ENCODE measurements around the gene FAM222B.
A peak's percentile ranks its signal among the peaks of the same experiment; 100 is the strongest.

Gene FAM222B

DNA sequence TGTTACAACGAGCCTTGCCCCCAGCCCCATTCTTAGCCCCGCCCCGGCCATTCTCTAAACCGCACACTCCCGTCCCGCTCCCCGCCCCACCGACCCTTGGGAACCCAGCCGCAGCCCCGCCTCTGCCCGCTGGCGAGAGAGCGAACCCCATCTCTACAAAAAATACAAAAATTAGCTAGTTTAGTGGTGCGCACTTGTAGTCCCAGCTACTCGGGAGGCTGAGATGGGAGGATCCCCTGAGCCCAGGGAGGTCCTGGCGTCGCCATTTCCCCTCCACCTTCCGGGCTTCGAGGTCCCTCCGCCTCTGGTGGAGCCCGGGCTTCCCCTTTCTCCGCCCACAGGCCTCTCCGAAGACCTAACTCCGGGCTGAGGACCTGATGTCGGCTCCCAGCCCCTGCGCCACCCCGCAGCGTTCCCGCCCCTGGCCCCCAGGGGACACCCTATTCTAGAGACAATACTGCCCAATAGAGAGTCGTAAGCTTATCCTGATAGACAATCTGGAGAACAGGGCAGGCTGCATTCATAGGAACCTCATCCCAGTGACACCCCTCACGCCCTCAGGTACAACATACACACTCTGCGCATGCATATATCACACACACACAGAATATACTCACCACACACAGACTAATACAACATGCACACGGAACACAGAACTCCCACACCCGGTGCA, 130.4 kb downstream of the FAM222B start:
- peak overlapping the region; percentile 87 for H3K4me3 Mint-ChIP-seq
- no peaks in the 10 kb centered on the region for H3K36me3 Mint-ChIP-seq
- peak overlapping the region; percentile 0 for H3K27ac Mint-ChIP-seq
- no peaks in the 10 kb centered on the region for H3K9me3 Mint-ChIP-seq
- H3K27me3 Mint-ChIP-seq = peaks cover 7% of the 10 kb centered on the region
- peaks cover 22% of the 10 kb centered on the region for H3K4me1 Mint-ChIP-seq

DNA sequence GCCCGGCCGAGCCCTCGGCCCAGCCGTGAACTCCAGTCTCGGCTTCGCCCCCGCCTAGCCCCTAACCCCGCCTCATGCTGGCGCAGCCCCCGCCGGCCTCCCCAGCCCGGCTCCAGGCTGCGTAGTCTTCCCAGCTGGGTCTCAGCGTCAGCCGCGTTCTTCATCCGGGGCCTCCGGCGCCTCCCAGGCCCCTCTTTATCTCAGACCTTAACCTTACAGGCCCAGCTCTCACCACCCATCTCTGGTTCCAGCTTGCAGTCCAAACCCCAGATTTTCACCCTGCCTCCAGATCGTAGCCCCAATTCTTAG, 130.9 kb downstream of the FAM222B start, which contains the start of gene PROCA1:
Gene PROCA1 (minus strand): TSS at position 166 of the 309 bp plus-strand sequence. CDS start 228 bp downstream, outside the sequence.
- H3K27ac Mint-ChIP-seq = peak within 1 kb of the TSS; percentile 83
- no peaks in the 10 kb centered on the region for H3K36me3 Mint-ChIP-seq
- H3K4me3 Mint-ChIP-seq = peak within 1 kb of the TSS; percentile 87
- peaks cover 7% of the 10 kb centered on the region for H3K27me3 Mint-ChIP-seq
- H3K9me3 Mint-ChIP-seq = no peaks in the 10 kb centered on the region
- peaks cover 22% of the 10 kb centered on the region for H3K4me1 Mint-ChIP-seq

DNA sequence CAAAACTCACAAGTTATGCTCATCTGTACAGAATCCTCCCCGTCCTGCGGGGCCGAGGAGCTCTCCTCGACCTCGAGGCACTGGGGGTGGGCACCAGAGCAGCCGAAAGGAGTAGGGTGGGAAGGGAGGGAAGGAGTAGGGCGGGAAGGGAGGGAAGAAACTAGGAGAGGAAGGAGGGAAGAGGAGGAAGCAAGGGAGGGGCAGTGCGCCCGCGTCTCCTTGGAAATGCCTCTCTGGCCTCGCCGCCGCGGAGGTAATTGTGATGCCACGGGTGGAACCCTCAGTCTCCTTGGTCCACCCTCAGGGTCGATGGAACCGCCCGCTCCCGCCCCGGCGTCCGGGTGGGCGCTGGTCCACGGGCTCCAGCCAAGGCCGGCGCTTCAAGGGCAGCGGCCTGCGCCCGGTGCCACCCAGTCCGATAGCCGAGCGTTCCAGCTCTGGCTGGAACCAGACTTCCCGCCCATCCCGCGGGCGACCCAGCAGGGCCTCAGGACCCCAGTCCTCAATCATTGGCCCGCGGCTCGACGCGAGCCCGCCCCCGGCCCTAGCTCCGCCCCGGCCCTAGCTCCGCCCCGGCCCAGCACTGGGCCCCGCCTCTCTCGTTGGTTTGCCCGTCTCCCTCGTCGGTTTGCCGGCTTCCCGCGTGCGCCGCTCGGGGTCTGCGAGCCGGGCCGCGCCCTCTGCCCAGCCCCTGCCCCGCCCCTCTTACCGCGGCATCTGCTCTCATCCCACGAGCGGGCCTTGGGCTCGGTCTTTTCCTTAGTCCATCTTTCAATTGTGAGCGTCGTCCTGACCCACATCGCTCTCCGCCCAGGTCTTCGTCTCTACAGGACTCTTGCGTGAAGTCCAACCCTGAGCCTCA, 131.5 kb downstream of the FAM222B start:
- H3K27me3 Mint-ChIP-seq = peaks cover 7% of the 10 kb centered on the region

DNA sequence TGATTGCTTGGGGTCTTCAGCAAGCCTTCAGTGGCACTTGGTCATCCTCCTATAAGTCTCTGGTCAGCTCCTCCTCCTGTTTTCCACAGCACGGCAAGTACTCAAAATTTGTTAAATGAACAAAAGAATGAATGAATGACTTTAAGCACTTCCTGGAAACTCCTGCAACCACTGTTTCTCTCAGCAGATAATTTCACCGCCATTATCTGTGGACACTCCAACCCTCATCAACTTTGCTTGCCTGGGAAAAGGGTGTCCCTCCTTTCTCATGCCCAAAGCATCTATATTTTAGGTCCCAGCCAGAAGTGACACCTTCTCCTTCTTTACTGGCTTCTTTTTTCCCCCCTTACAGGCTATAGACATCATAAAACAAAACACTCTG, 135.3 kb downstream of the FAM222B start:
- Mint-ChIP-seq H3K36me3 (peaks cover 3% of the 10 kb centered on the region), H3K27me3 (no peaks in the 10 kb centered on the region), H3K4me3 (no peak overlapping the region), H3K4me1 (peaks cover 17% of the 10 kb centered on the region), H3K9me3 (no peaks in the 10 kb centered on the region), H3K27ac (no peak overlapping the region)

More for the DNA sequence above, 131.5 kb downstream of the FAM222B start:
- H3K36me3 Mint-ChIP-seq = no peaks in the 10 kb centered on the region
- no peaks in the 10 kb centered on the region for H3K9me3 Mint-ChIP-seq
- H3K4me1 Mint-ChIP-seq = peaks cover 22% of the 10 kb centered on the region
- peak overlapping the region; percentile 83 for H3K27ac Mint-ChIP-seq
- H3K4me3 Mint-ChIP-seq = peak overlapping the region; percentile 87

DNA sequence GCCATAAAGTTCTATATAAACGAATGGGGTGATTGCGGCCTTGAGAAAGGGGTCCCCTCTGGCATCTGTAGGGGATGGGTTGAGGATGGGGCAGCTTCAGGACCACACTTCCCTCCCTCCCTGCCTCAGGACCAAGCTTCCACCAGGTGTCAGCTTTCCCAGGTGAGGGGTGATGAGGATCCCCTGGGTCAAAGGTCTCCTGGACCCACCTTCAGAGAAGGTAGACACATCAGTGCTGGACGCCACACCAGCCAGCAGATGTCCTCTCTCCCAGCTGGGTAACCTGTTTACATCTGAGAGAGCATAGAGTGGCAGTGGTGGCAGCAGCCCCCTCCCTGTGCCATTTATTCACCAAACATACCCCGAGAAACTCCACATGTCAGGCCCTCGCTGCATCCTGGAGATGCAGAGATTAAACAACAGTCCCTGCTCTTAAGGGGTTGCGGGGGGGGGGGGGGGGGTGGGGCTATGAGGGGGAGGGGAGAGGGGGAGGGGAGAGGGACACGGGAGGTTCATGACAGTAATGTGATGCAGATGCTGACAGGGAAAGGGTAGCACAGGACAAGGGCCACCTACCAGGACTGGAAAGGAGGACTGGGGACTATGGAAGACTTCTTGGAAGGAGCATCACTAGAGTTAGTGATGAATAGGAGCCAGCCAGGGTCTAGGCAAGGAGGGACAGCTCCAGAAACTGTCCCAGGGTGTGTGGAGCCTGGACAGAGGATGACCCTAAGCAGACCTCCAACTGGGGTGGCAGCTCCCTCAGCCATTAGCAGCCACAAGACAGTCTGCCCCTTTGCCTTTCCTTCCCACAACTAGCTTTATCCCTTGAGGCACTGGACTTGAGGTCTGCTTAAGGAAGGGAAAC, 135.9 kb downstream of the FAM222B start:
- Mint-ChIP-seq H3K36me3 (peaks cover 6% of the 10 kb centered on the region), H3K9me3 (no peaks in the 10 kb centered on the region), H3K4me1 (peaks cover 11% of the 10 kb centered on the region), H3K4me3 (no peak overlapping the region), H3K27me3 (no peaks in the 10 kb centered on the region), H3K27ac (no peak overlapping the region)

All from activated naive CD4-positive, alpha-beta T cell treated with anti-CD3 and anti-CD28 coated beads, Interleukin-2, amount 50 U/mL, for 24 hours (primary cell).